Erythroblast (primary cell): ENCODE data around the gene ITPK1.

Source experiments
- GATA1 ChIP-seq: IDR thresholded peaks from 2 replicates; pipeline ENCODE4 v1.6.1; 2011; ENCODE audit warnings: low read depth, mild to moderate bottlenecking, control low read depth, low read length, moderate library complexity
- POLR2A ChIP-seq: IDR thresholded peaks from 2 replicates; pipeline ENCODE4 v1.6.1; 2011; ENCODE audit warnings: mild to moderate bottlenecking, low read length

GRCh38 chr14:92995620-92996019 lies 120.1 kb downstream of the ITPK1 start:
- TF ChIP-seq POLR2A (no peak), GATA1 (no peak)
